ENCODE results near the gene SIRT5. TPM values are rescaled to one million over a fixed set of nuclear protein-coding genes. Genes with fewer than 3 reads are reported as not detected.

SIRT5 gene
- total RNA-seq, 6 experiments from 2014 or later, result 9.3 to 28.3 (median 15.5) TPM

- 82% methylated on average over 4 of the region's 4 CpGs for WGBS (ENCODE audit: insufficient coverage, low coverage, low lambda C conversion rate, missing lambda C conversion rate)
- no peak for TF ChIP-seq CTCF (IDR thresholded peaks at IDR 0.05)
- TF ChIP-seq POLR2A (IDR thresholded peaks at IDR 0.05), result no peak
- no peak overlapping the region for H3K27ac ChIP-seq
- no peaks in the 10 kb centered on the region for H3K27me3 ChIP-seq
- intact Hi-C loops (cut with DNase I), result no loop called here
- no peak overlapping the region for H3K4me3 ChIP-seq
- ATAC-seq (no peak), DNase-seq (no peak)
- H3K4me1 ChIP-seq, result no peaks in the 10 kb centered on the region
- no peaks in the 10 kb centered on the region for H3K36me3 ChIP-seq
- no peaks in the 10 kb centered on the region for H3K9me3 ChIP-seq
These were observed 46.7 kb upstream of the SIRT5 start for GRCh38 chr6:13527671-13528056.

GRCh38 chr6:13528232-13528631, 46.2 kb upstream of the SIRT5 start:
- 49% methylated on average over 3 of the region's 3 CpGs for WGBS (ENCODE audit: insufficient coverage, low coverage, low lambda C conversion rate, missing lambda C conversion rate)
- ATAC-seq, result peak in 1 of 4 donors; percentile 39

DNA sequence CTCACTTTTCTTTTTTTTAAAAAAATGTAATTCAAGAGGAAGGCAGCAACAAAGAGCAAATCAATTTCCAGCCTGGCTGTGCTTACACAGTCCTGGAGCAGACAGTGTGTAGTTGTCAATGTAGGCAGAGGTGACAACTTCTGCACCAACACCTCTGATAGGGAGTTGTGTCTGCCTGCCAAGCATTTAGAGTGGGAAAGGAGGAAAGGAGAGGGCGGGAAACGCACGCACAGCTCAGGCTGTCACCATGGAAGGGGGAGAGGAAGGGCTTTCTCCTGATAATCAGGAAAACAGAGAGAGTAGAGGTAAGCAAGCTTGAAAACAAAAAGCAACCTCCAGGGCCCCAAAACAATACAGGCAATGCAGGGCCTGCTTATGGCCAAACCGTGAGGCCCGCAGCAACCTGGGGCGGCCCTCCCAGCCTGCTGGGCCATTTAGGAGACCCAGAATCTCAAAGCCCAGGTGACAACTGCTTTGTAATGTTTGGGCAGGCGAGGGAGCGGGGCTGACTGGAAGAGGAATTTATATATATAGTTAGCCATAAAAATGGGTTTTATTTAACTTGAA, 45.5 kb upstream of the SIRT5 start:
- Histone ChIP-seq H3K4me1 (no peaks in the 10 kb centered on the region), H3K9me3 (no peaks in the 10 kb centered on the region), H3K4me3 (no peak overlapping the region), H3K27ac (no peak overlapping the region), H3K36me3 (no peaks in the 10 kb centered on the region), H3K27me3 (no peaks in the 10 kb centered on the region)
- ATAC-seq (peak in 1 of 4 donors; percentile 32), DNase-seq (no peak)
- no peak for TF ChIP-seq POLR2A (IDR thresholded peaks at IDR 0.05)
- TF ChIP-seq CTCF (IDR thresholded peaks at IDR 0.05), result no peak
- WGBS (ENCODE audit: insufficient coverage, low coverage, low lambda C conversion rate, missing lambda C conversion rate), result 76% methylated on average over 7 of the region's 8 CpGs
- intact Hi-C loops (cut with DNase I), result no loop called here

More at GRCh38 chr6:13528232-13528631, 46.2 kb upstream of the SIRT5 start:
- no peak overlapping the region for H3K27ac ChIP-seq
- peak in 2 of 4 donors; percentile 9 for TF ChIP-seq CTCF (IDR thresholded peaks at IDR 0.05)
- TF ChIP-seq POLR2A (IDR thresholded peaks at IDR 0.05), result no peak
- H3K9me3 ChIP-seq, result no peaks in the 10 kb centered on the region
- no peak overlapping the region for H3K4me3 ChIP-seq
- no peaks in the 10 kb centered on the region for H3K4me1 ChIP-seq
- no peak for DNase-seq
- intact Hi-C loops (cut with DNase I), result no loop called here
- H3K27me3 ChIP-seq, result no peaks in the 10 kb centered on the region
- H3K36me3 ChIP-seq, result no peaks in the 10 kb centered on the region

DNA sequence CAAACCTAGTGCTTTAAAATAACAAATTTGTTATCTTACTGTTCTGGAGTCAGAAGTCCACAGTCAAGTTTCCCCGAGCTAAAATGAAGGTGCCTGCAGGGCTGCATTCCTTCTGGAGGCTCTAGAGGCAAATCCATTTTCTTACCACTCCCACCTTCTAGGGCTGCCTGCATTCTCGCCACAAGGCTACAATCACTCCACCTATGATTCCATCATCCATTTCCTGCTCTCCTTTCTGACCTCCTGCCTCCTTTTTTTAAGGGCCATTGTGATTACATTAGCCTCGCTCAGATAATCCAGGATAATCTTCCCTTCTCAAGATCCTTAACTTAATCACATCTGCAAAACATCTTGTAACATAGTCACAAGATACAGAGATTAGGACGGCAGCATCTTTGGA, 42.4 kb upstream of the SIRT5 start:
- intact Hi-C loops (cut with DNase I), result loop anchor here in 1 of 2 donors (10.0 kb wide), 1 partner anchor 187 kb away; no protein-coding TSS in a partner anchor
- Histone ChIP-seq H3K4me3 (no peak overlapping the region), H3K27me3 (no peaks in the 10 kb centered on the region), H3K27ac (no peak overlapping the region), H3K9me3 (no peaks in the 10 kb centered on the region), H3K36me3 (no peaks in the 10 kb centered on the region), H3K4me1 (peaks cover 0 to 9% (median 0%) of the 10 kb centered on the region in 4 donors)
- TF ChIP-seq CTCF (IDR thresholded peaks at IDR 0.05), result no peak
- TF ChIP-seq POLR2A (IDR thresholded peaks at IDR 0.05), result no peak
- DNase-seq (no peak), ATAC-seq (no peak)
- WGBS (ENCODE audit: insufficient coverage, low coverage, low lambda C conversion rate, missing lambda C conversion rate), result 73% methylated on average over 3 of the region's 4 CpGs
